Heart right ventricle (tissue), 16 donors: Measurements from ENCODE around the gene GALM. TPM values are rescaled to one million over a fixed set of nuclear protein-coding genes. Genes with fewer than 3 reads are reported as not detected.

Source experiments
- ATAC-seq, 8 donors: fragments of 200-7000 bp; cut with Tn5 transposase; one replicate each; pipeline ENCODE4 v1.9.1; 2020; ENCODE audit warnings: mild to moderate bottlenecking in 8 of 8, moderate library complexity in 8 of 8, moderate number of reproducible peaks in 1 of 8
- DNase-seq, 2 donors: peaks; one replicate each; pipeline ENCODE4 v3.0.0-alpha.2; 2020
- H3K27ac ChIP-seq, 10 donors: fragments of 200-600 bp; sonication (generic) in 2 of 10; one replicate each; pipeline versions ENCODE4 v1.5.0 to v1.8.0; 2020 to 2022; ENCODE audit warnings: mild to moderate bottlenecking in 3 of 10
- H3K27me3 ChIP-seq, 7 donors: fragments of 200-600 bp; one replicate each; pipeline ENCODE4 v1.8.0; 2021 to 2022; ENCODE audit warnings: mild to moderate bottlenecking in 2 of 7
- H3K36me3 ChIP-seq, 9 donors: fragments of 200-600 bp; sonication (generic) in 1 of 9; one replicate each; pipeline versions ENCODE4 v1.5.0 to v1.8.0; 2020 to 2022; ENCODE audit warnings: mild to moderate bottlenecking in 2 of 9
- H3K4me1 ChIP-seq, 9 donors: fragments of 200-600 bp; sonication (generic) in 1 of 9; one replicate each; pipeline versions ENCODE4 v1.5.0 to v1.8.0; 2020 to 2022; ENCODE audit warnings: mild to moderate bottlenecking in 4 of 9
- H3K4me3 ChIP-seq, 10 donors: fragments of 200-600 bp; sonication (generic) in 2 of 10; one replicate each; pipeline versions ENCODE4 v1.5.0 to v1.8.0; 2020 to 2022; ENCODE audit warnings: mild to moderate bottlenecking in 7 of 10, moderate library complexity in 2 of 10
- H3K9me3 ChIP-seq, 11 donors: fragments of 200-600 bp in 10 of 11; sonication (generic) in 2 of 11; one replicate each; pipeline versions ENCODE4 v1.5.0 to v1.8.0; 2013 to 2022; ENCODE audit warnings: mild to moderate bottlenecking in 2 of 11, control low read depth in 1 of 11, moderate library complexity in 1 of 11
- WGBS, 2 donors: extraction: QIAGEN DNeasy Blood & Tissue Kit; methylation state at CpG; one replicate each; pipeline ENCODE4 v1.1.7; 2013; ENCODE audit warnings: inconsistent platforms in 1 of 2; 5-methylcytosine and 5-hydroxymethylcytosine counted together
- intact Hi-C, 10 donors: fragments of 100-400 bp; cut with DNase I; formaldehyde crosslinking; loops; one replicate each; pipeline versions ENCODE4 v1.11.1 to v1.14.2; 2022
- polyA plus RNA-seq, 2 donors: library from polyadenylated mRNA; stranded (reverse); fragments of 200-250 nt; gene quantifications; one replicate each; pipeline ENCODE4 v1.2.3, GENCODE V29; 2013
- total RNA-seq, 10 donors: library from RNA; stranded (reverse); fragmentation: NEBNext Ultra II Directional in 3 of 10; extraction: Animal tissue kit (Norgen Biotek cat#: 25700) in 3 of 10; gene quantifications; one replicate each; pipeline versions ENCODE4 v1.2.1 to v1.2.4, GENCODE V29; 2021 to 2023
- TF ChIP-seq, protein P1 (sequence below), 9 donors: fragments of 200-600 bp; sonication (generic) in 2 of 9; IDR thresholded peaks; one replicate each; pipeline versions ENCODE4 v1.5.0 to v1.8.0; 2021 to 2022; ENCODE audit warnings: antibody characterized with exemption in 9 of 9, mild to moderate bottlenecking in 5 of 9, moderate library complexity in 1 of 9
- donor health status: Arrhythmogenic right ventricular cardiomyopathy.
- donor health status: ischemic (EF 13 %, LVEDD 7.1; RV severe dilation, severe dysfunction).
- donor health status: healthy with polysubstance abuse.
- donor health status: DM: no; HTN: yes; CAD: no.
- donor health status: DM: no; HTN: no; CAD: no.
- donor health status: ischemic (EF 25% LVEDD 6.9; RV normal size, moderate dysfunction).
- donor health status: ischemic (EF 25% LVEDD 5.7; RV mildly dilated, moderate dysfunction).
- donor health status: healthy.
- donor health status: DM: yes; HTN: yes; CAD: no.
- donor health status: Ischemic cardiomyopathy.
- donor health status: ischemic (EF 35%, LVEDD 5.7; RV mildly dilated, moderate dysfunction).
- donor health status: nonischemic (EF 11% LVEDD 7.7; RV severe dilation, severe dysfunction).
- donor health status: DM: yes; HTN: yes; CAD: no.
- donor health status: PGD.
- donor health status: ischemic (EF 29% LVEDD 5.4; RV normal size, mild dysfunction).
- donor health status: nonischemic (EF 23%, LVEDD 6.1; RV moderate dilation, normal function).

GALM gene
- total and polyA plus RNA-seq, 12 donors = 6.5 to 18.6 (median 11.0) TPM

DNA sequence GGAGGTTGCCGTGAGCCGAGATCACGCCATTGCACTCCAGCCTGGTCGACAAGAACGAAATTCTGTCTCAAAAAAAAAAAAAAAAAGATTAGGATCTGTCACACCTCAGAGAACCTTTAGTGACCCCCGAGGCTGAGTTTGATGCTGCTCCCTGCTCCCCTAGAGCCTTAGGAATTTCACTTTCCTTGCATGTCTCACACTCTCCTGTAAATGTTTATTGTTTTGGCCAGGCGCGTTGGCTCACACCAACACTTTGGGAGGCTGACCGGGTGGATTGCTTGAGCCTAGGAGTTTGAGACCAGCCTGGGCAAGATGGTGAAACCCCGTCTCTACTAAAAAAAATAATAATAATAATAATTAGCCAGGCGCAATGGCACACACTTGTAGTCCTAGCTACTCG is 53.8 kb downstream of the GALM start:
- 91 to 94% methylated on average over 12 of the region's 12 CpGs for WGBS, 2 donors
- no peak for DNase-seq

GRCh38 chr2:38720613-38721241 is 54.8 kb downstream of the GALM start:
- WGBS, 2 donors = 11 to 22% methylated on average over 4 of the region's 4 CpGs
- peaks cover 0 to 38% (median 19%) of the 10 kb centered on the region in 9 donors for H3K4me1 ChIP-seq
- H3K9me3 ChIP-seq = peaks cover 0 to 4% (median 0%) of the 10 kb centered on the region in 11 donors
- peak; percentile 73 to 80 for DNase-seq
- intact Hi-C loops = loop anchor here in 8 of 10 donors (5.0 to 10.0 kb wide), 5 partner anchors 118 to 406 kb away; partner anchors contain the start of gene HNRNPLL (in 5 of the 8)
- ATAC-seq = peak; percentile 86 to 94 (median 90)
- H3K4me3 ChIP-seq = no peak overlapping the region
- H3K36me3 ChIP-seq = peaks cover 0 to 8% (median 0%) of the 10 kb centered on the region in 9 donors
- H3K27me3 ChIP-seq = no peaks in the 10 kb centered on the region
- TF ChIP-seq, protein P1, sequence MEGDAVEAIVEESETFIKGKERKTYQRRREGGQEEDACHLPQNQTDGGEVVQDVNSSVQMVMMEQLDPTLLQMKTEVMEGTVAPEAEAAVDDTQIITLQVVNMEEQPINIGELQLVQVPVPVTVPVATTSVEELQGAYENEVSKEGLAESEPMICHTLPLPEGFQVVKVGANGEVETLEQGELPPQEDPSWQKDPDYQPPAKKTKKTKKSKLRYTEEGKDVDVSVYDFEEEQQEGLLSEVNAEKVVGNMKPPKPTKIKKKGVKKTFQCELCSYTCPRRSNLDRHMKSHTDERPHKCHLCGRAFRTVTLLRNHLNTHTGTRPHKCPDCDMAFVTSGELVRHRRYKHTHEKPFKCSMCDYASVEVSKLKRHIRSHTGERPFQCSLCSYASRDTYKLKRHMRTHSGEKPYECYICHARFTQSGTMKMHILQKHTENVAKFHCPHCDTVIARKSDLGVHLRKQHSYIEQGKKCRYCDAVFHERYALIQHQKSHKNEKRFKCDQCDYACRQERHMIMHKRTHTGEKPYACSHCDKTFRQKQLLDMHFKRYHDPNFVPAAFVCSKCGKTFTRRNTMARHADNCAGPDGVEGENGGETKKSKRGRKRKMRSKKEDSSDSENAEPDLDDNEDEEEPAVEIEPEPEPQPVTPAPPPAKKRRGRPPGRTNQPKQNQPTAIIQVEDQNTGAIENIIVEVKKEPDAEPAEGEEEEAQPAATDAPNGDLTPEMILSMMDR (IDR thresholded peaks at IDR 0.05) = no peak
- peak overlapping the region in 7 of 10 donors; percentile 11 to 78 (median 63) for H3K27ac ChIP-seq

More for the DNA sequence above, 53.8 kb downstream of the GALM start:
- ATAC-seq = no peak
- Histone ChIP-seq H3K9me3 (peaks cover 0 to 4% (median 0%) of the 10 kb centered on the region in 11 donors), H3K4me1 (peaks cover 0 to 38% (median 19%) of the 10 kb centered on the region in 9 donors), H3K36me3 (peaks cover 0 to 8% (median 0%) of the 10 kb centered on the region in 9 donors), H3K27ac (peak overlapping the region in 4 of 10 donors; percentile 53 to 78 (median 67)), H3K27me3 (no peaks in the 10 kb centered on the region), H3K4me3 (no peak overlapping the region)
- intact Hi-C loops = loop anchor here in 8 of 10 donors (5.0 to 10.0 kb wide), 5 partner anchors 117 to 405 kb away; partner anchors contain the start of gene HNRNPLL (in 5 of the 8)
- TF ChIP-seq, protein P1 (IDR thresholded peaks at IDR 0.05) = no peak

GRCh38 chr2:38722271-38723061 is 56.6 kb downstream of the GALM start:
- peaks cover 0 to 8% (median 0%) of the 10 kb centered on the region in 9 donors for H3K36me3 ChIP-seq
- peak in 3 of 8 donors; percentile 23 to 40 (median 30) for ATAC-seq
- H3K9me3 ChIP-seq = peaks cover 0 to 4% (median 0%) of the 10 kb centered on the region in 11 donors
- intact Hi-C loops = loop anchor here in 8 of 10 donors (5.0 to 10.0 kb wide), 5 partner anchors 120 to 408 kb away; partner anchors contain the start of gene HNRNPLL (in 5 of the 8)
- no peak overlapping the region for H3K4me3 ChIP-seq
- H3K27me3 ChIP-seq = no peaks in the 10 kb centered on the region
- peaks cover 0 to 38% (median 19%) of the 10 kb centered on the region in 9 donors for H3K4me1 ChIP-seq
- TF ChIP-seq, protein P1 (IDR thresholded peaks at IDR 0.05) = no peak
- no peak for DNase-seq
- peak overlapping the region in 8 of 10 donors; percentile 7 to 58 (median 54) for H3K27ac ChIP-seq
- WGBS, 2 donors = 40 to 44% methylated on average over 9 of the region's 9 CpGs

- Histone ChIP-seq H3K4me1 (peaks cover 0 to 38% (median 19%) of the 10 kb centered on the region in 9 donors), H3K27me3 (no peaks in the 10 kb centered on the region), H3K27ac (peak overlapping the region in 8 of 10 donors; percentile 7 to 58 (median 54)), H3K36me3 (peaks cover 0 to 4% (median 0%) of the 10 kb centered on the region in 9 donors), H3K4me3 (no peak overlapping the region), H3K9me3 (peaks cover 0 to 4% (median 0%) of the 10 kb centered on the region in 11 donors)
- DNase-seq (no peak), ATAC-seq (peak in 2 of 8 donors; percentile 23 to 52)
- 58 to 73% methylated on average over 7 of the region's 7 CpGs for WGBS, 2 donors
- TF ChIP-seq, protein P1 (IDR thresholded peaks at IDR 0.05) = no peak
- intact Hi-C loops = loop anchor here in 8 of 10 donors (5.0 to 10.0 kb wide), 5 partner anchors 121 to 408 kb away; partner anchors contain the start of gene HNRNPLL (in 5 of the 8)
Observed at GRCh38 chr2:38723173-38723572, 57.3 kb downstream of the GALM start.
